ENCODE measurements around the gene SLC4A8. TPM values are rescaled to one million over a fixed set of nuclear protein-coding genes. Genes with fewer than 3 reads are reported as not detected.

SLC4A8 gene
- polyA plus RNA-seq, 1 experiment = 6.6 TPM

DNA sequence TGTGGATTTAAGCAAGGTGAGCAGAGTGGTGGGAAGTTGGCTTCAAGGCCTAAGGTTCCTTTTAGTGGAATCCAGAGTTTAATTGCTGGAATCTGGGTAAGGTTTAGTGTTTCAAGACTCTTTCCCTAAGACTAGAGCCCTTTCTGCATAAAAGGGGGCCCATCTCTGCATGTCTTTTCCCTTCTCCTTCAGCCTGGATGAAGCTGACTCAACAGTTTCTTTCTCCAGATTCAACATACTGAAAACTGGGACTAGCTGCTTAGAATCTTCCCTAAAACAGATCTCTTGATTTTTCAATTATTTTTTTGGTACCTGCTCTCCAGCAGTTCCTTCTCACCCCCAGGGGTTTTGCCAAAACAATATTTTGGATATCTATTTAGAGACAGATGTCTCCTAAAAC, 34.0 kb downstream of the SLC4A8 start:
- Histone ChIP-seq H3K27me3 (ENCODE audit: control insufficient read depth, insufficient read depth, low read length) (no peaks in the 10 kb centered on the region), H3K9me3 (ENCODE audit: control insufficient read depth, insufficient read depth, low read length) (no peaks in the 10 kb centered on the region), H3K27ac (ENCODE audit: low read depth, low read length) (no peak overlapping the region), H3K4me3 (ENCODE audit: low read depth, low read length) (no peak overlapping the region)
- DNase-seq (ENCODE audit: low read depth, low spot score) = no peak
- ChIA-PET CTCF (interaction anchor here (1.1 to 2.1 kb wide), 2 partner anchors 73 to 132 kb away, joined by 4 read pairs; no protein-coding TSS in a partner anchor), POLR2A (interaction anchor here (0.6 kb wide), 1 partner anchor 431 kb away, joined by 3 read pairs; no protein-coding TSS in a partner anchor)
- TF ChIP-seq, protein P1, sequence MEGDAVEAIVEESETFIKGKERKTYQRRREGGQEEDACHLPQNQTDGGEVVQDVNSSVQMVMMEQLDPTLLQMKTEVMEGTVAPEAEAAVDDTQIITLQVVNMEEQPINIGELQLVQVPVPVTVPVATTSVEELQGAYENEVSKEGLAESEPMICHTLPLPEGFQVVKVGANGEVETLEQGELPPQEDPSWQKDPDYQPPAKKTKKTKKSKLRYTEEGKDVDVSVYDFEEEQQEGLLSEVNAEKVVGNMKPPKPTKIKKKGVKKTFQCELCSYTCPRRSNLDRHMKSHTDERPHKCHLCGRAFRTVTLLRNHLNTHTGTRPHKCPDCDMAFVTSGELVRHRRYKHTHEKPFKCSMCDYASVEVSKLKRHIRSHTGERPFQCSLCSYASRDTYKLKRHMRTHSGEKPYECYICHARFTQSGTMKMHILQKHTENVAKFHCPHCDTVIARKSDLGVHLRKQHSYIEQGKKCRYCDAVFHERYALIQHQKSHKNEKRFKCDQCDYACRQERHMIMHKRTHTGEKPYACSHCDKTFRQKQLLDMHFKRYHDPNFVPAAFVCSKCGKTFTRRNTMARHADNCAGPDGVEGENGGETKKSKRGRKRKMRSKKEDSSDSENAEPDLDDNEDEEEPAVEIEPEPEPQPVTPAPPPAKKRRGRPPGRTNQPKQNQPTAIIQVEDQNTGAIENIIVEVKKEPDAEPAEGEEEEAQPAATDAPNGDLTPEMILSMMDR (IDR thresholded peaks at IDR 0.05; ENCODE audit: low read depth, low read length) = no peak

DNA sequence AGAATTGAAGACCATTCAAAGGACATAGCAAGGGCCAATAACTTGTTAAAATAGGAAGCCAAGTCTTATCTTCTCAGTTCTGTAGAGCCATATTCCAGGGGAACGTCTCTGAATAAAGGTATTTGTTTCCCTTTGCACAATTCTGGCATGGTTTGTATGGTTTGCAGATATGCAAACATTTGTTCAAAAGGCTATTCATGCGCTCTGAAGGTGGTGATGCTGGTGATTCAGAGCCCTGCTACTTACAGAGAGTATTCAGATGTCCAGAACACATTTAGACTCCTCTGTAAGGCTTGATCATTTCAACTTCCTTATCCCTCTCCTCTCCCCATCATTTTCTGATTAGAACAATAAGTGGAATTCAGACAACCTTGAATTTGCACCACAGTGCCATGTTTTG, 35.9 kb downstream of the SLC4A8 start:
- POLR2A ChIA-PET = no interaction called here
- TF ChIP-seq, protein P1 (IDR thresholded peaks at IDR 0.05; ENCODE audit: low read depth, low read length) = no peak
- no peaks in the 10 kb centered on the region for H3K27me3 ChIP-seq (ENCODE audit: control insufficient read depth, insufficient read depth, low read length)
- no peak for DNase-seq (ENCODE audit: low read depth, low spot score)
- CTCF ChIA-PET = interaction anchor here (1.1 to 2.1 kb wide), 3 partner anchors 18 to 71 kb away, joined by 3 to 4 read pairs (median 4); partner anchors contain the start of gene SLC4A8
- no peak overlapping the region for H3K27ac ChIP-seq (ENCODE audit: low read depth, low read length)
- no peak overlapping the region for H3K4me3 ChIP-seq (ENCODE audit: low read depth, low read length)
- H3K9me3 ChIP-seq (ENCODE audit: control insufficient read depth, insufficient read depth, low read length) = no peaks in the 10 kb centered on the region

DNA sequence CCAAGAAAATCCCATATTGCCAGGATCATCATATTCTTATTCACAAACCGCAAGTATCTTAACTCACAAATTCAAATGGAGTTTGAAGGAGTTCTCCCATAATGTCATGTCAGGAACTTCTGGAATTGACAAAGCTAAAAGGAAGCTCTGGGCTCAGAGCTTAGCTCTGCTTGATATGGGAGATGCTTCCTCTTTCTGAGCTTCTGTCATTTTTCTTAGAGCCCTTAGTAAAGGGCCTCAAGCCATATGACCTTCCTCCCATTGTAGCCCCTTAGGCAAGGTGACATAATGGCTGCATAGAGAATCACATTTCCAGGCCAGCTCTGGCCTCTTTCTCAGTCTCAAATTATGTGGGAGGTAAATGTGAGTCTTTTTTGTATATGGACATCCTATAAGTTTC, 40.9 kb downstream of the SLC4A8 start:
- no peaks in the 10 kb centered on the region for H3K27me3 ChIP-seq (ENCODE audit: control insufficient read depth, insufficient read depth, low read length)
- H3K4me3 ChIP-seq (ENCODE audit: low read depth, low read length) = no peak overlapping the region
- ChIA-PET POLR2A (no interaction called here), CTCF (no interaction called here)
- TF ChIP-seq, protein P1 (IDR thresholded peaks at IDR 0.05; ENCODE audit: low read depth, low read length) = no peak
- no peak overlapping the region for H3K27ac ChIP-seq (ENCODE audit: low read depth, low read length)
- DNase-seq (ENCODE audit: low read depth, low spot score) = no peak
- no peaks in the 10 kb centered on the region for H3K9me3 ChIP-seq (ENCODE audit: control insufficient read depth, insufficient read depth, low read length)

DNA sequence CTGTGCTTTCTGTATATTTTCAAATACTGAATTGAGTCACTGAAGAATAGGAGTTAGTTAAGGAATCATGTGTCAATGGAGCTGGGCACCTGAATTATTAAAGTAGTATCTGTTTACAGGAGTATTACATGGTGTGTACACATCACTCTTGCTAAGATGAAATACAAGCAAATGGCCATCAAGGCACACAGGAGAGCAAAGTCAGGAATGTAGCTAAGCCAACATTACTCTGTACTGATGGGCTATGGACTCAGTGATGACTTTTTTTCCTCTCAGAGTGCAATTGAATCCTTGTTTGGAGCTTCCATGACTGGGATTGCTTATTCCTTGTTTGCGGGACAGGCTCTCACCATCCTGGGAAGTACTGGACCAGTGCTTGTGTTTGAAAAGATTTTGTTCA, 45.5 kb downstream of the SLC4A8 start:
- no peaks in the 10 kb centered on the region for H3K9me3 ChIP-seq (ENCODE audit: control insufficient read depth, insufficient read depth, low read length)
- DNase-seq (ENCODE audit: low read depth, low spot score) = no peak
- H3K27ac ChIP-seq (ENCODE audit: low read depth, low read length) = no peak overlapping the region
- H3K4me3 ChIP-seq (ENCODE audit: low read depth, low read length) = no peak overlapping the region
- H3K27me3 ChIP-seq (ENCODE audit: control insufficient read depth, insufficient read depth, low read length) = no peaks in the 10 kb centered on the region
- ChIA-PET POLR2A (no interaction called here), CTCF (interaction anchor here (1.6 kb wide), 1 partner anchor 63 kb away, joined by 3 read pairs; no protein-coding TSS in a partner anchor)
- TF ChIP-seq, protein P1 (IDR thresholded peaks at IDR 0.05; ENCODE audit: low read depth, low read length) = no peak

DNA sequence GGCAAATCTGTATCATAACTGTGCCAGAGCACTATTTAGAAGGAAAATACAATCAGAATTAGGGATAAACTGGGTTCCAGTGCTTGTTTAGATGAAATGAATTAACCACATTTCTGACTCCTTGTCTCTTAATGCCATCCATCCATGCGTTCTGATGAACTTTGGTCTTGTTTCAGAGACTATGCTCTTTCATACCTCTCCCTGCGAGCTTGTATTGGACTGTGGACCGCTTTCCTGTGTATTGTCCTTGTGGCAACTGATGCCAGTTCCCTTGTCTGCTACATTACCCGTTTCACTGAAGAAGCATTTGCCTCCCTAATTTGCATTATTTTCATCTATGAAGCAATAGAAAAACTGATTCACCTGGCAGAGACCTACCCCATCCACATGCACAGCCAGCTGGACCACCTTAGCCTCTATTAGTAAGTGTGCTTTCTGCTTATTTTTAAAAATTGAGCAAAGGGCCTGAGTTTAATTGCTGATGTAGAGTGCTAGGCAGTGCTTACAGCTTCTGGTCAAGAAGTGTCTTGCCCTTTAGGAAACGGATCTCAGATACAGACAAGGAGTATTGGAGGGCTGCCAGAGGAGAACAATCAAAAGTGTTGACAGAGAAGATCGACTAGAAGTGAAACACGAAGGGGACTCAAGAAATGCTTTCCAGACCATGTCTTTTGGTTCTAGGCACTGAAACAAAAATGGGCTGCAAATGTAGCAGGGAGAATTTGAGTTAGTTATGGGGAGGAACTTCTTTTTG, 46.7 kb downstream of the SLC4A8 start:
- no peak overlapping the region for H3K4me3 ChIP-seq (ENCODE audit: low read depth, low read length)
- ChIA-PET CTCF (interaction anchor here (1.6 kb wide), 1 partner anchor 61 kb away, joined by 3 read pairs; no protein-coding TSS in a partner anchor), POLR2A (no interaction called here)
- no peak for DNase-seq (ENCODE audit: low read depth, low spot score)
- no peak overlapping the region for H3K27ac ChIP-seq (ENCODE audit: low read depth, low read length)
- no peaks in the 10 kb centered on the region for H3K9me3 ChIP-seq (ENCODE audit: control insufficient read depth, insufficient read depth, low read length)
- TF ChIP-seq, protein P1 (IDR thresholded peaks at IDR 0.05; ENCODE audit: low read depth, low read length) = no peak
- H3K27me3 ChIP-seq (ENCODE audit: control insufficient read depth, insufficient read depth, low read length) = no peaks in the 10 kb centered on the region
